H1 (cell line): ENCODE measurements around the gene TMEM178B. TPM values are rescaled to one million over a fixed set of nuclear protein-coding genes. Genes with fewer than 3 reads are reported as not detected.

ENCODE experiments used
- CTCF ChIA-PET: fragments of 300-600 bp; sonication (Branson Sonifier 250); formaldehyde crosslinking; loops from one replicate; lab custom pipeline; 2021; ENCODE audit not compliant: partially characterized antibody; lab: Charles Lee
- POLR2A ChIA-PET: fragments of 300-600 bp; sonication (Branson Sonifier 250); formaldehyde crosslinking; loops from one replicate; lab custom pipeline; 2021; ENCODE audit warnings: inconsistent platforms; ENCODE audit not compliant: partially characterized antibody; lab: Charles Lee
- DNase-seq, 2 experiments: peaks; one replicate each; pipeline versions ENCODE4 v3.0.0 to v3.0.0-alpha.2; 2010 to 2022; ENCODE audit warnings: low spot score in 2 of 2, low read depth in 1 of 2, mixed read lengths in 1 of 2
- FAIRE-seq: peaks from 2 replicates; lab custom pipeline; 2011; peaks lifted over from hg19 to GRCh38; lab: Jason Lieb, UNC
- H2AFZ ChIP-seq: 2 replicates; pipeline ENCODE4 v1.8.1; 2012; ENCODE audit warnings: low read length, inconsistent platforms
- H2AK5ac ChIP-seq: 2 replicates; pipeline ENCODE4 v1.6.1; 2013; ENCODE audit warnings: low read depth, low read length
- H2BK120ac ChIP-seq: replicated peaks from 2 replicates; pipeline ENCODE3; 2013; ENCODE audit warnings: low read depth, low read length, inconsistent platforms
- H2BK12ac ChIP-seq: 2 replicates; pipeline ENCODE4 v1.6.1; 2013; ENCODE audit warnings: low read depth, low read length
- H2BK15ac ChIP-seq: 2 replicates; pipeline ENCODE4 v1.6.1; 2013; ENCODE audit warnings: low read length
- H2BK20ac ChIP-seq: 2 replicates; pipeline ENCODE4 v1.6.1; 2013; ENCODE audit warnings: low read length
- H2BK5ac ChIP-seq: 2 replicates; pipeline ENCODE4 v1.6.1; 2013; ENCODE audit warnings: low read depth, low read length
- H3K14ac ChIP-seq: 2 replicates; pipeline ENCODE4 v1.6.1; 2013; ENCODE audit warnings: inconsistent platforms; ENCODE audit not compliant: insufficient read length
- H3K18ac ChIP-seq: 2 replicates; pipeline ENCODE4 v1.6.1; 2013; ENCODE audit warnings: low read length; ENCODE audit errors: extremely low read depth
- H3K23ac ChIP-seq: 2 replicates; pipeline ENCODE4 v1.6.1; 2013; ENCODE audit warnings: inconsistent platforms; ENCODE audit not compliant: insufficient read length
- H3K23me2 ChIP-seq: 2 replicates; pipeline ENCODE4 v1.6.1; 2013; ENCODE audit warnings: low read depth, low read length
- H3K27ac ChIP-seq: 2 replicates; pipeline ENCODE4 v1.6.1; 2011; ENCODE audit warnings: low read depth, low read length, inconsistent platforms
- H3K27me3 ChIP-seq, 4 experiments: replicated peaks in 1 of 4; 1 replicate in 1 of 4; 2 replicates in 3 of 4; pipeline versions ENCODE4 v1.6.1 to v1.8.1; 2011 to 2013; ENCODE audit warnings: low read length in 3 of 4, mild to moderate bottlenecking in 3 of 4, inconsistent platforms in 2 of 4, mixed read lengths in 2 of 4, moderate library complexity in 1 of 4; ENCODE audit not compliant: control insufficient read depth in 3 of 4, insufficient read depth in 3 of 4; ENCODE audit errors: extremely low read depth in 1 of 4
- H3K36me3 ChIP-seq, 4 experiments: 2 replicates each; pipeline versions ENCODE4 v1.6.1 to v1.8.1; 2011 to 2013; ENCODE audit warnings: mild to moderate bottlenecking in 4 of 4, low read length in 3 of 4, moderate library complexity in 2 of 4, control low read depth in 1 of 4, inconsistent platforms in 1 of 4; ENCODE audit not compliant: insufficient read depth in 4 of 4, control insufficient read depth in 2 of 4
- H3K4ac ChIP-seq: replicated peaks from 2 replicates; pipeline ENCODE3; 2013; ENCODE audit warnings: low read length, low read depth, mixed read lengths, inconsistent platforms; ENCODE audit not compliant: insufficient read length
- H3K4me1 ChIP-seq, 4 experiments: replicated peaks in 1 of 4; 1 replicate in 1 of 4; 2 replicates in 3 of 4; pipeline versions ENCODE4 v1.6.1 to v1.8.1; 2011 to 2013; ENCODE audit warnings: low read length in 3 of 4, inconsistent platforms in 2 of 4, mixed read lengths in 1 of 4; ENCODE audit not compliant: insufficient read depth in 4 of 4, control insufficient read depth in 3 of 4
- H3K4me2 ChIP-seq, 2 experiments: 2 replicates each; pipeline versions ENCODE4 v1.6.1 to v1.8.1; 2011 to 2013; ENCODE audit warnings: low read depth in 2 of 2, low read length in 2 of 2, control low read depth in 1 of 2, inconsistent platforms in 1 of 2, mild to moderate bottlenecking in 1 of 2; ENCODE audit not compliant: insufficient read depth in 1 of 2
- H3K4me3 ChIP-seq, 4 experiments: fragments of 200-600, 300-600 bp in 1 of 4; sonication (generic), shearing (Covaris generic), sonication (Bioruptor Twin) in 1 of 4; 2 replicates each; pipeline versions ENCODE4 v1.5.1 to v1.8.1; 2011 to 2016; ENCODE audit warnings: low read length in 4 of 4, low read depth in 3 of 4, control low read depth in 2 of 4, inconsistent platforms in 2 of 4, mild to moderate bottlenecking in 2 of 4, mixed read lengths in 1 of 4, moderate library complexity in 1 of 4; ENCODE audit not compliant: insufficient read depth in 2 of 4; ENCODE audit errors: extremely low read depth in 1 of 4
- H3K56ac ChIP-seq: replicated peaks from 2 replicates; pipeline ENCODE3; 2013; ENCODE audit warnings: low read depth, mild to moderate bottlenecking, mixed read lengths, low read length, inconsistent platforms; ENCODE audit not compliant: insufficient read length
- H3K79me1 ChIP-seq: 2 replicates; pipeline ENCODE4 v1.6.1; 2013; ENCODE audit warnings: low read depth, low read length, control low read depth
- H3K79me2 ChIP-seq, 2 experiments: 2 replicates each; pipeline versions ENCODE4 v1.6.1 to v1.8.1; 2012 to 2013; ENCODE audit warnings: low read length in 2 of 2, mild to moderate bottlenecking in 2 of 2, inconsistent platforms in 1 of 2; ENCODE audit not compliant: insufficient read depth in 2 of 2, control insufficient read depth in 1 of 2
- H3K9ac ChIP-seq, 4 experiments: replicated peaks in 1 of 4; 1 replicate in 1 of 4; 2 replicates in 3 of 4; pipeline versions ENCODE4 v1.6.1 to v1.8.1; 2011 to 2013; ENCODE audit warnings: low read depth in 3 of 4, low read length in 3 of 4, control low read depth in 2 of 4, mild to moderate bottlenecking in 2 of 4, moderate library complexity in 2 of 4, inconsistent platforms in 1 of 4; ENCODE audit errors: extremely low read depth in 1 of 4
- H3K9me3 ChIP-seq, 2 experiments: 2 replicates each; pipeline versions ENCODE4 v1.6.1 to v1.8.1; 2012 to 2013; ENCODE audit warnings: mild to moderate bottlenecking in 2 of 2, moderate library complexity in 2 of 2, control low read depth in 1 of 2, inconsistent platforms in 1 of 2, low read depth in 1 of 2, low read length in 1 of 2, mixed read lengths in 1 of 2; ENCODE audit not compliant: insufficient read depth in 2 of 2
- H4K20me1 ChIP-seq, 2 experiments: replicated peaks in 1 of 2; 2 replicates each; pipeline versions ENCODE3 to v1.8.1; 2011 to 2013; ENCODE audit warnings: inconsistent platforms in 2 of 2, low read length in 2 of 2, mild to moderate bottlenecking in 1 of 2; ENCODE audit not compliant: insufficient read depth in 2 of 2, control insufficient read depth in 1 of 2
- H4K5ac ChIP-seq: 2 replicates; pipeline ENCODE4 v1.6.1; 2013; ENCODE audit warnings: low read length, low read depth, mixed read lengths, inconsistent platforms; ENCODE audit not compliant: insufficient read length
- H4K8ac ChIP-seq: 2 replicates; pipeline ENCODE4 v1.8.0; 2013; ENCODE audit warnings: mild to moderate bottlenecking, moderate library complexity, low read length, inconsistent platforms; ENCODE audit not compliant: insufficient read depth; ENCODE audit errors: extremely low read depth
- H4K91ac ChIP-seq: replicated peaks from 2 replicates; pipeline ENCODE3; 2013; ENCODE audit warnings: low read length, mixed read lengths, inconsistent platforms; ENCODE audit not compliant: insufficient read length
- ASH2L ChIP-seq: fragments of 200-600, 300-600 bp; sonication (generic); IDR thresholded peaks from one replicate; pipeline ENCODE4 v1.7.1; 2017; ENCODE audit warnings: low read length
- CREB1 ChIP-seq: IDR thresholded peaks from 2 replicates; pipeline ENCODE4 v1.6.1; 2012; ENCODE audit warnings: inconsistent platforms
- CTBP2 ChIP-seq: IDR thresholded peaks from 2 replicates; pipeline ENCODE4 v1.7.0; 2011; ENCODE audit warnings: borderline replicate concordance, mild to moderate bottlenecking, moderate library complexity, mixed read lengths, low read length; ENCODE audit not compliant: insufficient read depth, insufficient read length
- EGR1 ChIP-seq: IDR thresholded peaks from 2 replicates; pipeline ENCODE4 v1.6.1; 2011; ENCODE audit warnings: low read depth, low read length, borderline replicate concordance
- GABPA ChIP-seq: IDR thresholded peaks from 2 replicates; pipeline ENCODE4 v1.6.1; 2011; ENCODE audit warnings: mild to moderate bottlenecking, low read length, moderate library complexity, borderline replicate concordance; ENCODE audit not compliant: insufficient read depth
- KDM1A ChIP-seq: fragments of 200-600, 300-600 bp; sonication (generic); IDR thresholded peaks from 2 replicates; pipeline ENCODE4 v1.7.1; 2016; ENCODE audit warnings: mild to moderate bottlenecking, low read length, borderline replicate concordance
- RAD21 ChIP-seq, 2 experiments: IDR thresholded peaks in 1 of 2; conservative IDR thresholded peaks in 1 of 2; 2 replicates each; pipeline ENCODE4 v1.6.1; 2011; ENCODE audit warnings: low read depth in 2 of 2, low read length in 2 of 2, improper control_type of control experiment in 1 of 2, inconsistent platforms in 1 of 2, mild to moderate bottlenecking in 1 of 2, moderate library complexity in 1 of 2
- RFX5 ChIP-seq: IDR thresholded peaks from 2 replicates; pipeline ENCODE4 v1.6.1; 2011; ENCODE audit warnings: low read depth, low read length, improper control_type of control experiment, borderline replicate concordance
- SP1 ChIP-seq: IDR thresholded peaks from 2 replicates; pipeline ENCODE4 v1.6.1; 2011; ENCODE audit warnings: low read depth, low read length
- SP4 ChIP-seq: IDR thresholded peaks from 2 replicates; pipeline ENCODE4 v1.6.1; 2012; ENCODE audit warnings: low read length, inconsistent platforms
- TAF1 ChIP-seq: IDR thresholded peaks from 2 replicates; pipeline ENCODE4 v1.6.1; 2011; ENCODE audit warnings: mild to moderate bottlenecking, low read depth, low read length
- TBP ChIP-seq: IDR thresholded peaks from 2 replicates; pipeline ENCODE4 v1.6.1; 2011; ENCODE audit warnings: low read depth, low read length, improper control_type of control experiment
- TCF12 ChIP-seq: IDR thresholded peaks from 2 replicates; pipeline ENCODE4 v1.6.1; 2011; ENCODE audit warnings: low read depth, mild to moderate bottlenecking, low read length
- WGBS, 2 experiments: shearing (Covaris generic) in 1 of 2; methylation state at CpG; one replicate each; pipeline versions ENCODE4 v1.1.6 to v1.1.7; 2013 to 2015; ENCODE audit warnings: low lambda C conversion rate in 2 of 2, mixed read lengths in 2 of 2, inconsistent platforms in 1 of 2, low coverage in 1 of 2, missing lambda C conversion rate in 1 of 2; ENCODE audit not compliant: insufficient replicate concordance in 2 of 2, insufficient coverage in 1 of 2, insufficient read length in 1 of 2; ENCODE audit errors: extremely low coverage in 1 of 2, missing lambda C conversion rate in 1 of 2; 5-methylcytosine and 5-hydroxymethylcytosine counted together
- polyA plus RNA-seq, 7 experiments: library from polyadenylated mRNA; depleted of rRNA in 3 of 7; stranded (reverse) in 5 of 7; unstranded in 2 of 7; fragments of >200 nt in 5 of 7; fragments of 200-250 nt in 2 of 7; gene quantifications; 1 replicate in 5 of 7; 2 replicates in 1 of 7; 4 replicates in 1 of 7; pipeline versions ENCODE4 v1.2.1 to v1.2.3, GENCODE V29; 2011 to 2013; ENCODE audit warnings: missing spikeins in 2 of 7, mixed read lengths in 2 of 7
- total RNA-seq: library from RNA; stranded (reverse); fragmentation: NEBNext Ultra II Directional; extraction: Animal tissue kit (Norgen Biotek cat#: 25700); gene quantifications from 2 replicates; pipeline ENCODE4 v1.2.1, GENCODE V29; 2021
- TF ChIP-seq, protein P1 (sequence below): IDR thresholded peaks from 2 replicates; pipeline ENCODE4 v1.6.1; 2012; ENCODE audit warnings: inconsistent platforms

The TMEM178B gene
- total and polyA plus RNA-seq, 2 of the 8 experiments (the other 6 are each of a cell fraction or from before 2014, with no cell fraction given) = 5.3 to 18.1 TPM

DNA sequence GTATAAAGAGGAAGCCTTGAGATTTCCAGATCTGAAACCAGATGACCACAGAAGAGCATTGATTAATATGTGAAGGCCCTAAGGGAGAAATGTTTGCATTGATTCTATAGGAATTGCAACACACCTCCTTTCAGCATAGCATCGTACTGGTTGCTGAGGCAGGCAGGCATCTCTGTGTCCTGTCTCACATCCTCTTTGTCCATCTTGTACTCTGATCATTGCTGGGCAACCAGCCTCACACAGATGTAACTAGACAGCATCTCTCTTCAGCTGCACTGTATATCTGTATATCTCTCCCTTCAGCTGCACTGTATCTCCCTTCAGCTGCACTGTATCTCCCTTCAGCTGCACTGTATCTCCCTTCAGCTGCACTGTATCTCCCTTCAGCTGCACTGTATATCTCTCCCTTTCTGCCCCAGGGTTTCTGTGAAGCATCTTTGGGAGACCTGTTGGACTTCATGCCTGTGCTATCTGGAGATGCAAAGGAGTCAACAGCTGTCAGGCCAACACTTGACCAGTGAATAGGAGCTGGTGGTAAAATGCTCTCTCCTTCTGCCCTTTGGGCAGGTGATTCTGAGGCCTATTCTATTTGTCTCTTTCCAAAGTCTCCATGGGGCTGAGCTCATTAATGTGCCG is 40.3 kb downstream of the TMEM178B start:
- Histone ChIP-seq H2BK20ac (no peak overlapping the region), H2BK120ac (no peak overlapping the region), H3K56ac (no peak overlapping the region), H3K23me2 (no peaks in the 10 kb centered on the region), H2BK5ac (no peak overlapping the region), H3K23ac (no peak overlapping the region), H3K18ac (no peak overlapping the region), H4K5ac (no peak overlapping the region), H2BK12ac (no peak overlapping the region), H4K20me1 (no peaks in the 10 kb centered on the region), H3K4me1 (peaks cover 0 to 5% (median 2%) of the 10 kb centered on the region in 4 experiments; a peak in 5 of 7 replicates), H3K36me3 (no peaks in the 10 kb centered on the region), H2AK5ac (no peak overlapping the region), H3K27me3 (no peaks in the 10 kb centered on the region), H4K91ac (no peak overlapping the region), H3K9ac (no peak overlapping the region), H3K14ac (no peak overlapping the region), H3K4me2 (no peak overlapping the region), H4K8ac (no peak overlapping the region), H3K27ac (no peak overlapping the region), H3K79me2 (peaks cover 0 to 12% of the 10 kb centered on the region in 2 experiments; a peak in 1 of 4 replicates), H3K9me3 (0 out of 4 replicates have a peak, but pooled peaks cover 2% of the 10 kb centered on the region in 2 experiments), H3K4ac (no peak overlapping the region), H3K4me3 (no peak overlapping the region), H3K79me1 (no peaks in the 10 kb centered on the region; the same call in 1 of the 2 replicates), H2BK15ac (no peak overlapping the region), H2AFZ (no peak overlapping the region)
- CTCF ChIA-PET = interaction anchor here (0.6 to 1.2 kb wide), 3 partner anchors 17 to 841 kb away, joined by 3 read pairs; no protein-coding TSS in a partner anchor
- 91% methylated on average over 2 of the region's 2 CpGs; no CpG with 5 or more reads in 1 of the 2 experiments for WGBS, 2 experiments
- DNase-seq = no peak
- POLR2A ChIA-PET = no interaction called here
- FAIRE-seq = no peak
- TF ChIP-seq SP1 = no peak
- TF ChIP-seq ASH2L = no peak
- no peak for TF ChIP-seq CTBP2
- TF ChIP-seq, protein P1, sequence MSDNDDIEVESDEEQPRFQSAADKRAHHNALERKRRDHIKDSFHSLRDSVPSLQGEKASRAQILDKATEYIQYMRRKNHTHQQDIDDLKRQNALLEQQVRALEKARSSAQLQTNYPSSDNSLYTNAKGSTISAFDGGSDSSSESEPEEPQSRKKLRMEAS = no peak
- TF ChIP-seq GABPA = no peak
- TF ChIP-seq EGR1 = no peak
- TF ChIP-seq TBP = no peak
- TF ChIP-seq RAD21 (IDR thresholded peaks at IDR 0.05 in 1 of 2, conservative IDR thresholded peaks at IDR 0.05 in 1 of 2; ENCODE audit: low read depth in 2 of 2, low read length in 2 of 2) = no peak
- no peak for TF ChIP-seq KDM1A
- no peak for TF ChIP-seq SP4
- no peak for TF ChIP-seq TAF1
- no peak for TF ChIP-seq CREB1
- TF ChIP-seq RFX5 = no peak
- no peak for TF ChIP-seq TCF12
